Upper lobe of left lung (tissue), 6 donors: ENCODE results near the gene CCDC106. TPM values are rescaled to one million over a fixed set of nuclear protein-coding genes. Genes with fewer than 3 reads are reported as not detected.

Experiments
- ATAC-seq, 2 donors: fragments of 200-7000 bp; cut with Tn5 transposase; one replicate each; pipeline ENCODE4 v1.9.1; 2022; ENCODE audit warnings: mild to moderate bottlenecking in 2 of 2, moderate library complexity in 2 of 2; ENCODE audit not compliant: low FRiP score in 2 of 2
- DNase-seq, 2 donors: peaks; one replicate each; pipeline ENCODE4 v3.0.0-alpha.2; 2019 to 2020
- H3K27ac ChIP-seq, 4 donors: fragments of 200-600 bp; sonication (generic); one replicate each; pipeline ENCODE4 v1.5.1; 2016 to 2019
- H3K27me3 ChIP-seq, 4 donors: fragments of 200-600 bp; sonication (generic); one replicate each; pipeline ENCODE4 v1.5.1; 2017 to 2019
- H3K36me3 ChIP-seq, 4 donors: fragments of 200-600 bp; sonication (generic); one replicate each; pipeline ENCODE4 v1.5.1; 2016 to 2019
- H3K4me1 ChIP-seq, 4 donors: fragments of 200-600 bp; sonication (generic); one replicate each; pipeline ENCODE4 v1.5.1; 2018 to 2019
- H3K4me3 ChIP-seq, 4 donors: fragments of 200-600 bp; sonication (generic); one replicate each; pipeline ENCODE4 v1.5.1; 2017 to 2019; ENCODE audit warnings: mild to moderate bottlenecking in 2 of 4, moderate library complexity in 1 of 4
- H3K9me3 ChIP-seq, 4 donors: fragments of 200-600 bp; sonication (generic); one replicate each; pipeline ENCODE4 v1.5.1; 2018 to 2019
- EP300 ChIP-seq, 4 donors: sonication (generic); formaldehyde crosslinking; IDR thresholded peaks; one replicate each; pipeline ENCODE4 v1.5.1; 2017; ENCODE audit warnings: antibody characterized with exemption in 4 of 4, control low read depth in 2 of 4
- POLR2A ChIP-seq, 4 donors: fragments of 450-650 bp; IDR thresholded peaks; one replicate each; pipeline ENCODE4 v1.5.1; 2016 to 2017; ENCODE audit warnings: antibody characterized with exemption in 4 of 4, mild to moderate bottlenecking in 2 of 4
- POLR2AphosphoS5 ChIP-seq, 2 donors: sonication (generic); formaldehyde crosslinking; IDR thresholded peaks; one replicate each; pipeline ENCODE4 v1.5.1; 2017; ENCODE audit warnings: antibody characterized with exemption in 2 of 2
- WGBS, 2 donors: methylation state at CpG; one replicate each; pipeline ENCODE4 v1.1.5; 2017 to 2018; 5-methylcytosine and 5-hydroxymethylcytosine counted together
- total RNA-seq, 6 donors: library from RNA; depleted of rRNA in 4 of 6; stranded (reverse); fragments of >200 nt in 4 of 6; gene quantifications; one replicate each; pipeline versions ENCODE4 v1.1.0 to v1.2.1, GENCODE V29; 2016 to 2021
- TF ChIP-seq, protein P1 (sequence below), 6 experiments: fragments of 450-650 bp in 4 of 6; fragments of 200-600 bp in 2 of 6; sonication (generic) in 2 of 6; IDR thresholded peaks; one replicate each; pipeline ENCODE4 v1.5.1; 2016 to 2019; ENCODE audit warnings: antibody characterized with exemption in 6 of 6
- donor health status: DM: no; HTN: no; CAD: no; lungs with moderate emphysema.
- donor health status: DM: no; HTN: yes; CAD: no; lungs with severe emphysema.

CCDC106 gene
- total RNA-seq, 6 donors from 2014 or later = 15.3 to 44.0 (median 17.1) TPM

DNA sequence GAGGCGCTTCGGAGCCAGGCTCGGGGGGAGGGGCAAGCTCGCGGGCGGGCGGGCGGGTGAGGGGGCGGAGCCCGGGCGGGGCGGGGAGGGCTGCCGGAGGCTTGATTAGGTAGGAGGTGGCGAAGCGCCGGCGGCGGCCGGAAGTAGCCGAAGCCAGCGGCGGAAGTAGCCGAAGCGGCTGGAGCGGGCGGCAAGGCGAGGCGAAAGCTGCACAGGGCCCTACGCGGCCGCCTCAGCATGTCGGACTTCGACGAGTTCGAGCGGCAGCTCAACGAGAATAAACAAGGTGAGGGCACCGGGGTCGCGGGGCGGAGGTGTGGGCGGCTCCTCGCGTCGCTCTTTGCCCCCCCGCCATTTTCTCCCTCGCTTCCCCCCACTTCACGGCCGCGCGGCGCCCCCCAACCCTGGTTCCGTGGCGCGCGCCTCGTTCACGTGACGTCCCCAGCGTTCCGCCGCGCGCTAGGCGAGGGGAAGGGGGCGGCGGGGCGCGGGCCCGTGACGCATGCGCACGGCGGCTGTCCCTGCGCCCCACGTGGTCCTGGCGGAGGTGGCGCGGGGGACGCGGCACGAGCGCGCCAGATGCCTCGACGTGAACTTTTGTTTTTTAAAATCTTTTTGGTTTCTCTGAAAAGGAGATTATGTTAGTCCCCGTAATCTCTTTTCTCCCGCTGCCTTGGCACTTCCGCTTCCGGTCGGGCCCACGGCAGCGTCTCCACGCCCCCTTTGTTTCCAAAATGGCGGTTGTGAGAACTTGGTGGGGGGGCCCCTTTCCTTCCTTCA is 7.0 kb downstream of the CCDC106 start, which contains the start of gene U2AF2:
Gene U2AF2 (plus strand): TSS at position 168 of the 780 bp plus-strand sequence. CDS start 70 bp downstream, at position 238.
- peak within 1 kb of the TSS; percentile 84 to 99 (median 98) for H3K4me3 ChIP-seq
- H3K36me3 ChIP-seq = peaks cover 0 to 23% (median 13%) of the 10 kb centered on the region in 4 donors
- 0 to 1% methylated on average over 31 to 45 of the region's 95 CpGs for WGBS, 2 donors
- DNase-seq (peak; percentile 95 to 100), ATAC-seq (peak; percentile 83 to 84)
- H3K27ac ChIP-seq = peak within 1 kb of the TSS; percentile 96 to 100 (median 99)
- no peaks in the 10 kb centered on the region for H3K9me3 ChIP-seq
- H3K4me1 ChIP-seq = peaks cover 42 to 57% (median 47%) of the 10 kb centered on the region in 4 donors
- no peaks in the 10 kb centered on the region for H3K27me3 ChIP-seq
- TF ChIP-seq, protein P1, sequence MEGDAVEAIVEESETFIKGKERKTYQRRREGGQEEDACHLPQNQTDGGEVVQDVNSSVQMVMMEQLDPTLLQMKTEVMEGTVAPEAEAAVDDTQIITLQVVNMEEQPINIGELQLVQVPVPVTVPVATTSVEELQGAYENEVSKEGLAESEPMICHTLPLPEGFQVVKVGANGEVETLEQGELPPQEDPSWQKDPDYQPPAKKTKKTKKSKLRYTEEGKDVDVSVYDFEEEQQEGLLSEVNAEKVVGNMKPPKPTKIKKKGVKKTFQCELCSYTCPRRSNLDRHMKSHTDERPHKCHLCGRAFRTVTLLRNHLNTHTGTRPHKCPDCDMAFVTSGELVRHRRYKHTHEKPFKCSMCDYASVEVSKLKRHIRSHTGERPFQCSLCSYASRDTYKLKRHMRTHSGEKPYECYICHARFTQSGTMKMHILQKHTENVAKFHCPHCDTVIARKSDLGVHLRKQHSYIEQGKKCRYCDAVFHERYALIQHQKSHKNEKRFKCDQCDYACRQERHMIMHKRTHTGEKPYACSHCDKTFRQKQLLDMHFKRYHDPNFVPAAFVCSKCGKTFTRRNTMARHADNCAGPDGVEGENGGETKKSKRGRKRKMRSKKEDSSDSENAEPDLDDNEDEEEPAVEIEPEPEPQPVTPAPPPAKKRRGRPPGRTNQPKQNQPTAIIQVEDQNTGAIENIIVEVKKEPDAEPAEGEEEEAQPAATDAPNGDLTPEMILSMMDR (IDR thresholded peaks at IDR 0.05) = peak in 2 of 6 experiments; percentile 24 to 27
- peak in 1 of 2 donors; percentile 70 for TF ChIP-seq POLR2AphosphoS5 (IDR thresholded peaks at IDR 0.05)
- peak in 1 of 4 donors; percentile 11 for TF ChIP-seq EP300 (IDR thresholded peaks at IDR 0.05)
- TF ChIP-seq POLR2A (IDR thresholded peaks at IDR 0.05) = peak; percentile 47 to 83 (median 68)

DNA sequence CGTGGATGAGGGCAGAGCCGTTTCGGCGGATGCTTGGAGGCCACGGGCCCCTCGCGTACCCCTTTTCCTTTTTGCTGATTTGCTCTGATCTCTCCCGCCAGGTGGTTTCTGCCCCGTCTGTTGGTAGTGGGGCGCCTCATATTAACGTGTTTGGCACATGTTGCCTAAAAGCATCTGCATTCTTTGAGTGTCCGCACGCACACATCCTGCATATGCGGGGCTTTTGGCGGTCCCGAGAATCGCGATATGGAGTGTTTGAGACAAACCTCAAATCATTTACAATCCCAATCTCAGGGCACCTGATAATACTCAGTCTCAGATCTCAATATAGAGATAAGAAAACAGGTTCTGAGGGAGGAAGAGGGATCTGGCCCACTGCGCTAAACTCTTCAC is 7.6 kb downstream of the CCDC106 start:
- no peak for DNase-seq
- WGBS, 2 donors = 0 to 1% methylated on average over 19 of the region's 19 CpGs
- Histone ChIP-seq H3K36me3 (peaks cover 5 to 29% (median 19%) of the 10 kb centered on the region in 4 donors), H3K4me1 (peaks cover 42 to 59% (median 48%) of the 10 kb centered on the region in 4 donors), H3K9me3 (no peaks in the 10 kb centered on the region), H3K27ac (peak overlapping the region; percentile 96 to 100 (median 99)), H3K4me3 (peak overlapping the region; percentile 84 to 99 (median 98)), H3K27me3 (no peaks in the 10 kb centered on the region)
- ATAC-seq = no peak
- TF ChIP-seq, protein P1 (IDR thresholded peaks at IDR 0.05) = no peak
- no peak for TF ChIP-seq EP300 (IDR thresholded peaks at IDR 0.05)
- no peak for TF ChIP-seq POLR2AphosphoS5 (IDR thresholded peaks at IDR 0.05)
- no peak for TF ChIP-seq POLR2A (IDR thresholded peaks at IDR 0.05)

DNA sequence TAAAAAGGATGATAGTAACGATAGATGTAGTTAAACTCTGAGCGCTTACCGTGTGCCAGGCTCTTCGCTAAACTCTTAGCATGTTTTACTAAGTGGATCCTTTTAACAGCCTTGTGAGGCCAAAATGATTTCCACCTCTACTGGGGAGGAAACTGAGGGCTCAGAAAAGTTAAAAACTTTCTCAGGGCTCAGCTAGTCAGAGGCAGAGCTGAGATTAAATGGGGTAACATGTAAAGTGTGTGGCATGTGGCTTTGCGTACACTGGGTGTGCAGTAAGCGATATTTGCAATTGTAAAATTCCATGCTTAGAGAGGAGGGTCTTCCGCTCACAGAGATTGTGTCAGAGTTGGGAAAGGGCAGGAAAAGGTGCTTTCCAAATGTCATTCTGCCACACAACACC is 8.5 kb downstream of the CCDC106 start:
- DNase-seq (no peak), ATAC-seq (no peak)
- Histone ChIP-seq H3K9me3 (no peaks in the 10 kb centered on the region), H3K27ac (no peak overlapping the region), H3K4me3 (peak overlapping the region in 3 of 4 donors; percentile 84 to 99 (median 98)), H3K4me1 (peaks cover 42 to 59% (median 48%) of the 10 kb centered on the region in 4 donors), H3K36me3 (peaks cover 9 to 34% (median 28%) of the 10 kb centered on the region in 4 donors), H3K27me3 (no peaks in the 10 kb centered on the region)
- 56 to 58% methylated on average over 7 of the region's 7 CpGs for WGBS, 2 donors
- TF ChIP-seq EP300 (IDR thresholded peaks at IDR 0.05) (no peak), POLR2A (IDR thresholded peaks at IDR 0.05) (no peak), POLR2AphosphoS5 (IDR thresholded peaks at IDR 0.05) (no peak)
- TF ChIP-seq, protein P1 (IDR thresholded peaks at IDR 0.05) = no peak

DNA sequence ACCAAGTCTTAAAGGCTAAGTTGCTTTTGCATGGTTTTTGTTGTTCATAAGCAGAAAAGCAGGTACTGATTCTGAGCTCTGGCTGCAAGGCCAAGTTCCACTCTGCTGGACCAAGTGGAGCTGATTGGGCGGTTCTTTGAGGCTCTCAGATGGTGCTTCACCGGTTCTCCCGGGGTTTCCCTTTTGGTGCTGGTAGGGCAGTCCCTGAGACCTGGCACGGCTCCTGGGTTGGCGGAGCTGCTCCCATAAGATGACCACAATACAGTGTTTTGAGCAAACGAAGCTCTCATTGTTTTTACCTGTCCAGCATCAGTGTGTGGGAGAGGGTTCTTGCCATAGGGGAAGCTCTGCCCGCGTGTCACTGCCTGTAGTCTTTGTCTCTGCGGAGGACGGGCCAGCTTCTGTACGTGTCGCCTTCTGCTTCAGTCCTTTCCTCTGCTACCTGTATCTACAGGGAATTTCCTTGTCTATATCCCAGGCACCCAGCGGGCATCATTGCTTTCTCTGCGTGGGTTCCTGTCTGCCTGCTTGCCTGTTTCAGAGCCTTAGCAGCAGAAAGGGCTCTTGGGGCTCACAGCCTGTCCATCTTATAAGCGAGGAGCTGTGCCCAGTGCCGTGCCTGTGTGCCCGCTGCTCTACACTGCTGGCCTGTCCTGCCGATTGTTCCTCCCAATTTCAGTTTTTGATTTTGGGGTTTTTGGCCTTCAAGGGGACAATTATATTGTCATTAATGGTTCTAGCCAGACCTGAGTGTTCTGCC is 9.2 kb downstream of the CCDC106 start:
- no peak for ATAC-seq
- peaks cover 14 to 40% (median 34%) of the 10 kb centered on the region in 4 donors for H3K36me3 ChIP-seq
- peak overlapping the region in 3 of 4 donors; percentile 84 to 99 (median 98) for H3K4me3 ChIP-seq
- H3K4me1 ChIP-seq = peaks cover 42 to 59% (median 48%) of the 10 kb centered on the region in 4 donors
- TF ChIP-seq EP300 (IDR thresholded peaks at IDR 0.05) (no peak), POLR2A (IDR thresholded peaks at IDR 0.05) (no peak)
- TF ChIP-seq, protein P1 (IDR thresholded peaks at IDR 0.05) = no peak
- DNase-seq = peak in 1 of 2 donors; percentile 76
- no peaks in the 10 kb centered on the region for H3K9me3 ChIP-seq
- H3K27ac ChIP-seq = peak overlapping the region in 1 of 4 donors; percentile 2
- WGBS, 2 donors = 42 to 55% methylated on average over 18 of the region's 18 CpGs
- no peaks in the 10 kb centered on the region for H3K27me3 ChIP-seq
